Measurements from ENCODE around the gene RPS21. TPM values are rescaled to one million over a fixed set of nuclear protein-coding genes. Genes with fewer than 3 reads are reported as not detected.
A peak's percentile ranks its signal among the peaks of the same experiment; 100 is the strongest.

Gene RPS21
- total and polyA plus RNA-seq, 2 of the 4 experiments (the other 2 are of a cell fraction) = 2,710 to 4,298 TPM

DNA sequence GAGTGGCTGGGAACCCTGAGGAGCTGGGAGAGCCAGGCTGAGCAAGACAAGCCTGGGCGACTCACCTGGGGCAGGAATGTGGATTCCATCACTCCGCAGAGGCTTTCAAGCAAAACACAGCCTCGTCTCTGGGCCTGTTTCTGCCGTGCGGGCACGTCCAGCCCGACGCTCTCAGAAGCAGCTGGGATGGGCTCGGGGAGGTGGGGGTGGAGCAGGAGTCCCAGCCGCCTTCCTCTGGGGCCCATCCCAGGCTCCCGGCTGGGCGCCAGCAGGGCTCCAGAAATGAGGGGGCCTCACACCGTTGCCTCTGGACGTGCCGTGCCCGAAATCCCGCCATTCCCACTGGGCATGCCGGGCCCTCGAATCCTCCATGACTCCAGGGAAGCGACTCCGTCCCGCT, 8.7 kb upstream of the RPS21 start:
- no peak overlapping the region for H2BK120ac ChIP-seq (ENCODE audit: low read depth, low read length)
- no peak overlapping the region for H3K14ac ChIP-seq (replicated peaks; ENCODE audit: low read depth, low read length)
- H3K9ac ChIP-seq (ENCODE audit: low read depth, low read length) = no peak overlapping the region
- H3K18ac ChIP-seq (ENCODE audit: low read depth, low read length) = no peak overlapping the region
- peak overlapping the region; percentile 38 for H3K4ac ChIP-seq (ENCODE audit: low read depth, low read length)
- H3K79me1 ChIP-seq (ENCODE audit: low read depth in 1 of 2, low read length in 2 of 2) = peaks cover 5 to 30% of the 10 kb centered on the region in 2 experiments; a peak in 2 of 4 replicates
- BruUV-seq (replicated peaks) = no TSS peak
- peaks cover 16% of the 10 kb centered on the region for H3K9me1 ChIP-seq (ENCODE audit: insufficient read depth, low read length)
- H3K4me2 ChIP-seq (ENCODE audit: low read depth, low read length) = no peak overlapping the region
- H3K27me3 ChIP-seq (ENCODE audit: control insufficient read depth, insufficient read depth, low read length) = no peaks in the 10 kb centered on the region
- H4K5ac ChIP-seq (ENCODE audit: low read depth, low read length) = no peak overlapping the region
- H4K91ac ChIP-seq (ENCODE audit: insufficient read depth, low read depth, low read length) = no peak overlapping the region
- peak overlapping the region; percentile 55 for H2AK9ac ChIP-seq (replicated peaks; ENCODE audit: low read depth, low read length, poor library complexity)
- no peak overlapping the region for H2BK15ac ChIP-seq (ENCODE audit: low read depth, low read length)
- peak overlapping the region; percentile 78 for H2AFZ ChIP-seq (replicated peaks; ENCODE audit: low read length, poor library complexity)
- H3K4me3 ChIP-seq (ENCODE audit: insufficient read depth, low read depth, low read length) = no peak overlapping the region
- 68% methylated on average over 14 of the region's 22 CpGs; no CpG with 5 or more reads in 1 of the 2 experiments for WGBS, 2 experiments (ENCODE audit: extremely low coverage in 2 of 2, insufficient read length in 1 of 2)
- H2BK5ac ChIP-seq (ENCODE audit: low read depth, low read length, poor library complexity, severe bottlenecking) = no peak overlapping the region
- intact Hi-C loops (cut with micrococcal nuclease) = no loop called here
- dilution Hi-C loops (cut with HindIII; ENCODE audit: low sequenced_read_pairs, unreplicated experiment) = loop anchor here (25.0 kb wide), 1 partner anchor 91 kb away; no protein-coding TSS in a partner anchor
- H3K23ac ChIP-seq (ENCODE audit: low read depth, low read length) = no peak overlapping the region
- DNase-seq (no peak), ATAC-seq (ENCODE audit: low read depth) (no peak)
- H4K20me1 ChIP-seq (ENCODE audit: insufficient read depth, low read length) = peaks cover 13% of the 10 kb centered on the region
- 0 out of 2 replicates have a peak overlapping the region, but pooled peaks have one; percentile 10 for H2BK20ac ChIP-seq (ENCODE audit: low read depth, low read length)
- in situ Hi-C loops (cut with MboI; ENCODE audit: low sequenced_read_pairs) = loop anchor here (25.0 kb wide), 1 partner anchor 366 kb away; no protein-coding TSS in a partner anchor
- peaks cover 30% of the 10 kb centered on the region for H3K4me1 ChIP-seq (ENCODE audit: control insufficient read depth, insufficient read depth, low read length)
- no peak overlapping the region for H3K27ac ChIP-seq (ENCODE audit: insufficient read depth, low read length)
- H3K36me3 ChIP-seq (ENCODE audit: control insufficient read depth, insufficient read depth, low read length) = peaks cover 6% of the 10 kb centered on the region
- no peak overlapping the region for H4K8ac ChIP-seq (ENCODE audit: low read depth in 2 of 2, low read length in 2 of 2)
- H3K56ac ChIP-seq (ENCODE audit: extremely low read depth, insufficient read depth, low read length) = no peak overlapping the region
- CTCF ChIA-PET = interaction anchor here (0.6 kb wide), 1 partner anchor 352 kb away, joined by 4 read pairs; no protein-coding TSS in a partner anchor
- TF ChIP-seq POLR2A (IDR thresholded peaks at IDR 0.05; ENCODE audit: low read depth, low read length) (no peak), MXI1 (IDR thresholded peaks at IDR 0.05; ENCODE audit: borderline replicate concordance, low read depth, low read length) (no peak), CTCF (conservative IDR thresholded peaks at IDR 0.05; ENCODE audit: low read depth, low read length) (no peak), SMC3 (IDR thresholded peaks at IDR 0.05; ENCODE audit: low read depth, low read length) (no peak), MAFK (IDR thresholded peaks at IDR 0.05; ENCODE audit: low read depth, low read length) (no peak)
- H3K9me3 ChIP-seq (ENCODE audit: control insufficient read depth, insufficient read depth, low read length) = no peaks in the 10 kb centered on the region
- POLR2A ChIA-PET (ENCODE audit: unreplicated experiment) = no interaction called here
- no peak overlapping the region for H2AK5ac ChIP-seq (ENCODE audit: low read depth, low read length)

Data from IMR-90 (cell line).